Sigmoid colon (tissue), 7 donors: ENCODE data around the gene NAALADL2. TPM values are rescaled to one million over a fixed set of nuclear protein-coding genes. Genes with fewer than 3 reads are reported as not detected.

Source experiments
- DNase-seq: peaks from one replicate; pipeline ENCODE4 v3.0.0-alpha.2; 2019
- H3K27ac ChIP-seq, 4 donors: fragments of 200-600 bp; sonication (generic); one replicate each; pipeline ENCODE4 v1.5.1; 2016 to 2019; ENCODE audit warnings: mild to moderate bottlenecking in 1 of 4
- H3K27me3 ChIP-seq, 3 donors: fragments of 200-600 bp; sonication (generic); one replicate each; pipeline ENCODE4 v1.5.1; 2019; ENCODE audit warnings: mild to moderate bottlenecking in 1 of 3
- H3K36me3 ChIP-seq, 4 donors: fragments of 200-600 bp; sonication (generic); one replicate each; pipeline ENCODE4 v1.5.1; 2016 to 2019
- H3K4me1 ChIP-seq, 4 donors: fragments of 200-600 bp; sonication (generic); one replicate each; pipeline ENCODE4 v1.5.1; 2017 to 2019
- H3K4me3 ChIP-seq, 4 donors: fragments of 200-600 bp; sonication (generic); one replicate each; pipeline ENCODE4 v1.5.1; 2017 to 2019; ENCODE audit warnings: mild to moderate bottlenecking in 2 of 4, moderate library complexity in 1 of 4
- H3K9me3 ChIP-seq, 4 donors: fragments of 200-600 bp in 3 of 4; sonication (generic) in 3 of 4; one replicate each; pipeline versions ENCODE4 v1.5.1 to v1.6.1; 2013 to 2019
- CTCF ChIP-seq, 4 experiments: fragments of 450-650 bp in 3 of 4; fragments of 200-600 bp in 1 of 4; IDR thresholded peaks; one replicate each; pipeline ENCODE4 v1.5.1; 2016 to 2019; ENCODE audit warnings: antibody characterized with exemption in 4 of 4, mild to moderate bottlenecking in 3 of 4, moderate library complexity in 2 of 4
- EP300 ChIP-seq, 4 donors: sonication (generic); formaldehyde crosslinking; IDR thresholded peaks; one replicate each; pipeline ENCODE4 v1.6.1; 2017; ENCODE audit warnings: antibody characterized with exemption in 4 of 4
- POLR2A ChIP-seq, 2 donors: fragments of 450-650 bp; IDR thresholded peaks; one replicate each; pipeline ENCODE4 v1.6.1; 2016; ENCODE audit warnings: antibody characterized with exemption in 2 of 2, mild to moderate bottlenecking in 2 of 2, moderate library complexity in 2 of 2
- POLR2AphosphoS5 ChIP-seq, 4 donors: sonication (generic); formaldehyde crosslinking; IDR thresholded peaks; one replicate each; pipeline ENCODE4 v1.6.1; 2017; ENCODE audit warnings: antibody characterized with exemption in 4 of 4
- WGBS, 2 donors: extraction: QIAGEN DNeasy Blood & Tissue Kit; methylation state at CpG; one replicate each; pipeline ENCODE4 v1.1.7; 2013; 5-methylcytosine and 5-hydroxymethylcytosine counted together
- intact Hi-C: fragments of 100-400 bp; cut with DNase I; formaldehyde crosslinking; loops from one replicate; pipeline ENCODE4 v1.15.1; 2023
- polyA plus RNA-seq, 3 donors: library from polyadenylated mRNA; stranded (reverse); fragments of 200-250 nt; gene quantifications; one replicate each; pipeline ENCODE4 v1.2.3, GENCODE V29; 2013
- total RNA-seq, 4 donors: library from RNA; depleted of rRNA; stranded (reverse); fragments of >200 nt; gene quantifications; one replicate each; pipeline ENCODE4 v1.1.0, GENCODE V29; 2016
- donor health status: healthy with polysubstance abuse.
- donor health status: Bipolar disorder and iron deficiency.
- donor health status: healthy.

NAALADL2 gene
- total and polyA plus RNA-seq, 7 donors, result 0.46 to 18.5 (median 6.0) TPM

- no peaks in the 10 kb centered on the region for H3K36me3 ChIP-seq
- H3K9me3 ChIP-seq, result peaks cover 0 to 13% (median 0%) of the 10 kb centered on the region in 4 donors
- H3K4me3 ChIP-seq, result no peak overlapping the region
- no peaks in the 10 kb centered on the region for H3K27me3 ChIP-seq
- H3K4me1 ChIP-seq, result no peaks in the 10 kb centered on the region
- H3K27ac ChIP-seq, result no peak overlapping the region
- WGBS, 2 donors, result 87 to 88% methylated on average over 3 of the region's 3 CpGs
- no peak for DNase-seq
- intact Hi-C loops, result no loop called here
- TF ChIP-seq EP300 (IDR thresholded peaks at IDR 0.05), result no peak
- no peak for TF ChIP-seq POLR2A (IDR thresholded peaks at IDR 0.05)
- no peak for TF ChIP-seq POLR2AphosphoS5 (IDR thresholded peaks at IDR 0.05)
- TF ChIP-seq CTCF (IDR thresholded peaks at IDR 0.05), result no peak
Measured at GRCh38 chr3:175679568-175679967, 820.4 kb downstream of the NAALADL2 start.

GRCh38 chr3:175692256-175692655, 833.1 kb downstream of the NAALADL2 start:
- H3K36me3 ChIP-seq, result no peaks in the 10 kb centered on the region
- no peaks in the 10 kb centered on the region for H3K27me3 ChIP-seq
- no peaks in the 10 kb centered on the region for H3K4me1 ChIP-seq
- H3K4me3 ChIP-seq, result no peak overlapping the region
- no peaks in the 10 kb centered on the region for H3K9me3 ChIP-seq
- DNase-seq, result no peak
- 91 to 92% methylated on average over 2 of the region's 2 CpGs for WGBS, 2 donors
- intact Hi-C loops, result no loop called here
- no peak overlapping the region for H3K27ac ChIP-seq
- TF ChIP-seq CTCF (IDR thresholded peaks at IDR 0.05) (no peak), EP300 (IDR thresholded peaks at IDR 0.05) (no peak), POLR2A (IDR thresholded peaks at IDR 0.05) (no peak), POLR2AphosphoS5 (IDR thresholded peaks at IDR 0.05) (no peak)

GRCh38 chr3:175695251-175695650, 836.1 kb downstream of the NAALADL2 start:
- no peak for DNase-seq
- TF ChIP-seq POLR2A (IDR thresholded peaks at IDR 0.05), result no peak
- intact Hi-C loops, result no loop called here
- Histone ChIP-seq H3K4me3 (no peak overlapping the region), H3K27ac (no peak overlapping the region), H3K4me1 (no peaks in the 10 kb centered on the region), H3K9me3 (no peaks in the 10 kb centered on the region), H3K36me3 (no peaks in the 10 kb centered on the region), H3K27me3 (no peaks in the 10 kb centered on the region)
- 62 to 65% methylated on average over 1 of the region's 1 CpG for WGBS, 2 donors

DNA sequence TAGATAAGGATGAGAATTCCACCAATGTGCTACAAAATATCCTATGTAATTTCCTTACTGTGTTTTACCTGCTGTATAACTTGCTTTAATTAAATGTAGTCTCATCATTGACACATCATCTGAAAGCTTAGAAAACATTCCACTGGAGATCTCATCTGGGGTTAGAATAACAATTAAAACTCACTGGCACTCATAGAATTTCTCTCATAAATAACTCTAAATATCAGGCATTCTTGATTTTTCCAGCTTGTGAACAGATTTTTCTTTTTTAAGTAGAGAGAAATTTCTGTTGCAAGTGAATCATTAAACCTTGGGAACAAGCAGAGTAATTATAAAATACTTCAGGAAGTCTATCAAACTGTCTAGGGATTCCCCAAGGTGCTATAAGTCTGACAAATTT, 843.8 kb downstream of the NAALADL2 start:
- intact Hi-C loops, result no loop called here
- H3K36me3 ChIP-seq, result no peaks in the 10 kb centered on the region
- H3K27me3 ChIP-seq, result no peaks in the 10 kb centered on the region
- no peaks in the 10 kb centered on the region for H3K9me3 ChIP-seq
- no peak for DNase-seq
- H3K4me3 ChIP-seq, result no peak overlapping the region
- no peak overlapping the region for H3K27ac ChIP-seq
- H3K4me1 ChIP-seq, result no peaks in the 10 kb centered on the region
- TF ChIP-seq EP300 (IDR thresholded peaks at IDR 0.05), result no peak
- no peak for TF ChIP-seq POLR2A (IDR thresholded peaks at IDR 0.05)
- TF ChIP-seq POLR2AphosphoS5 (IDR thresholded peaks at IDR 0.05), result no peak
- TF ChIP-seq CTCF (IDR thresholded peaks at IDR 0.05), result no peak

GRCh38 chr3:175704366-175705055, 845.4 kb downstream of the NAALADL2 start:
- no peaks in the 10 kb centered on the region for H3K9me3 ChIP-seq

More at GRCh38 chr3:175704366-175705055, 845.4 kb downstream of the NAALADL2 start:
- WGBS, 2 donors, result 85% methylated on average over 6 of the region's 6 CpGs
- Histone ChIP-seq H3K27ac (no peak overlapping the region), H3K36me3 (no peaks in the 10 kb centered on the region), H3K4me3 (no peak overlapping the region), H3K27me3 (no peaks in the 10 kb centered on the region), H3K4me1 (no peaks in the 10 kb centered on the region)
- intact Hi-C loops, result no loop called here
- no peak for TF ChIP-seq EP300 (IDR thresholded peaks at IDR 0.05)
- TF ChIP-seq POLR2A (IDR thresholded peaks at IDR 0.05), result no peak
- TF ChIP-seq CTCF (IDR thresholded peaks at IDR 0.05), result no peak
- TF ChIP-seq POLR2AphosphoS5 (IDR thresholded peaks at IDR 0.05), result no peak
- no peak for DNase-seq
